SU-DHL-6 (cell line): ENCODE measurements around the gene MMP24OS.
"Not testable (repeated sequence)": the region's sequence is repeated elsewhere in the genome, so short reads cannot be mapped to it uniquely, and the experiment has no call there.

Source experiments
- H2AFZ ChIP-seq: fragments of 200-600 bp; sonication (generic); 2 replicates; pipeline ENCODE4 v1.6.1; 2014; ENCODE audit warnings: low read depth, mild to moderate bottlenecking, moderate library complexity, mixed read lengths, antibody characterized with exemption, low read length; ENCODE audit not compliant: severe bottlenecking
- H3F3A ChIP-seq: fragments of 200-600 bp; shearing (Covaris generic); 2 replicates; pipeline ENCODE4 v1.6.0; 2016; ENCODE audit warnings: antibody characterized with exemption, mild to moderate bottlenecking; ENCODE audit not compliant: insufficient read depth
- H3K27ac ChIP-seq: fragments of 200-600 bp; sonication (generic); 2 replicates; pipeline ENCODE4 v1.5.1; 2016; ENCODE audit warnings: low read depth, mild to moderate bottlenecking, low read length, moderate library complexity, mixed read lengths
- H3K27me3 ChIP-seq: fragments of 200-600 bp; sonication (generic), shearing (Covaris generic); 2 replicates; pipeline ENCODE4 v1.6.0; 2014; ENCODE audit warnings: mild to moderate bottlenecking, low read length
- H3K36me3 ChIP-seq: fragments of 200-600 bp; sonication (generic); 2 replicates; pipeline ENCODE4 v1.6.1; 2014; ENCODE audit warnings: mild to moderate bottlenecking, low read length, mixed read lengths
- H3K4me2 ChIP-seq: fragments of 300-600, 200-600 bp; shearing (Covaris generic), sonication (generic); 2 replicates; pipeline ENCODE4 v1.6.0; 2014; ENCODE audit warnings: low read length, low read depth, mild to moderate bottlenecking; ENCODE audit not compliant: poor library complexity, severe bottlenecking
- H3K4me3 ChIP-seq: fragments of 200-600 bp; sonication (generic); 2 replicates; pipeline ENCODE4 v1.5.1; 2014; ENCODE audit warnings: antibody characterized with exemption, low read length, mild to moderate bottlenecking, mixed read lengths; ENCODE audit not compliant: insufficient read depth, poor library complexity, severe bottlenecking
- H3K79me2 ChIP-seq: fragments of 200-600 bp; sonication (generic); 2 replicates; pipeline ENCODE4 v1.6.1; 2014; ENCODE audit warnings: mild to moderate bottlenecking, low read length, moderate library complexity; ENCODE audit not compliant: insufficient read depth
- H3K9ac ChIP-seq: fragments of 200-600 bp; sonication (generic); 2 replicates; pipeline ENCODE4 v1.7.0; 2014; ENCODE audit warnings: mild to moderate bottlenecking, low read length
- H3K9me2 ChIP-seq: fragments of 200-600 bp; sonication (generic); replicated peaks from 2 replicates; pipeline ENCODE4 v1.6.1; 2014; ENCODE audit warnings: low read length; ENCODE audit not compliant: insufficient read depth
- H3K9me3 ChIP-seq: fragments of 200-600 bp; sonication (generic); 2 replicates; pipeline ENCODE4 v1.6.1; 2014; ENCODE audit warnings: low read length, mixed read lengths; ENCODE audit not compliant: insufficient read depth
- H4K20me1 ChIP-seq: fragments of 200-600 bp; sonication (generic); 2 replicates; pipeline ENCODE4 v1.6.1; 2014; ENCODE audit warnings: low read depth, mild to moderate bottlenecking, antibody characterized with exemption, low read length, moderate library complexity, mixed read lengths
- EZH2phosphoT487 ChIP-seq: fragments of 200-600 bp; sonication (generic), shearing (Covaris generic); conservative IDR thresholded peaks from 2 replicates; pipeline ENCODE4 v1.6.1; 2018; ENCODE audit warnings: mild to moderate bottlenecking, antibody characterized with exemption, low read length, moderate library complexity, mixed read lengths
- TF ChIP-seq, protein P1 (sequence below): fragments of 200-600 bp; sonication (generic); IDR thresholded peaks from one replicate; pipeline ENCODE4 v1.5.1; 2017; ENCODE audit warnings: antibody characterized with exemption, mild to moderate bottlenecking, low read length, moderate library complexity; ENCODE audit not compliant: insufficient read depth, poor library complexity, severe bottlenecking

Gene MMP24OS

DNA sequence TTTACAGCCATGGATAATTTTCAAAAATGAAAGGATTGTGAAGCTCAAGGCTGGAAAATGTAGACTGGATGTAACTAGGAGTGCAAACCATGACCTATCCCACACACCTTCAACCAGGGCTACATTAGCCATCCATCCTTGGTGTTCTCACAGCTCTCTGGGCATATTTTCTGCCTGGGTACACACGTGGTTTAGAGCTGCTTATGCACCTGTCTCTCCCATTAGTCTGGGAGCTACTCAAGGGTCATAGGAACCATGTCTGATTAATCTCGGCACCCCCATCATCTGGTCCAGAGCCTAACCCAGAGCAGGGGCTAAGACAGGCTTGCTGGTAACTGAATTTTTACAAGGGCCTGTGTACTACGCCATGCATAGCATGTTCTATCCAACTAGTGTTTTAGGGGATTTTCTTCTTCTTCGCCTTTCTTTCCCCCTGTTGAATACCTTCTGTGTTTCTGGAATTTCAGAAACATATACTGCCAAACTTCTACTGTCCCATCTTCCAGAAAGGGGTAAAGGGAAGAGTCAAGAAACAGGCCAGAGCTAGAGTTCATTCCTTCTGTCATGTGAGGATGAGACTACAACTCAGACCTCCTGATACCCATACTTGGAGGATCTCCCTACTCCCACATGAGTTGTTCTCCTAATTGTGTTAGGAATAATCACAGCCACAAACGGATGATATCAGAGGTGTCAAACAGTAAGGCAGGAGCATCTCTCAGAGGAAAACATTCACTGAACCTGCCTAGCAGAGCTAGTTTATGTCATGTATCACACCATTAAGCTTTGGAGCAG is 39.7 kb upstream of the MMP24OS start:
- Histone ChIP-seq H3K4me3 (no peak overlapping the region), H3K9me2 (no peaks in the 10 kb centered on the region), H4K20me1 (no peaks in the 10 kb centered on the region), H2AFZ (no peak overlapping the region), H3K9me3 (no peaks in the 10 kb centered on the region), H3K36me3 (no peaks in the 10 kb centered on the region), H3K27me3 (no peaks in the 10 kb centered on the region), H3K27ac (no peak overlapping the region), H3F3A (no peaks in the 10 kb centered on the region), H3K4me2 (no peak overlapping the region), H3K9ac (no peak overlapping the region), H3K79me2 (no peaks in the 10 kb centered on the region)
- TF ChIP-seq EZH2phosphoT487, result no peak
- TF ChIP-seq, protein P1, sequence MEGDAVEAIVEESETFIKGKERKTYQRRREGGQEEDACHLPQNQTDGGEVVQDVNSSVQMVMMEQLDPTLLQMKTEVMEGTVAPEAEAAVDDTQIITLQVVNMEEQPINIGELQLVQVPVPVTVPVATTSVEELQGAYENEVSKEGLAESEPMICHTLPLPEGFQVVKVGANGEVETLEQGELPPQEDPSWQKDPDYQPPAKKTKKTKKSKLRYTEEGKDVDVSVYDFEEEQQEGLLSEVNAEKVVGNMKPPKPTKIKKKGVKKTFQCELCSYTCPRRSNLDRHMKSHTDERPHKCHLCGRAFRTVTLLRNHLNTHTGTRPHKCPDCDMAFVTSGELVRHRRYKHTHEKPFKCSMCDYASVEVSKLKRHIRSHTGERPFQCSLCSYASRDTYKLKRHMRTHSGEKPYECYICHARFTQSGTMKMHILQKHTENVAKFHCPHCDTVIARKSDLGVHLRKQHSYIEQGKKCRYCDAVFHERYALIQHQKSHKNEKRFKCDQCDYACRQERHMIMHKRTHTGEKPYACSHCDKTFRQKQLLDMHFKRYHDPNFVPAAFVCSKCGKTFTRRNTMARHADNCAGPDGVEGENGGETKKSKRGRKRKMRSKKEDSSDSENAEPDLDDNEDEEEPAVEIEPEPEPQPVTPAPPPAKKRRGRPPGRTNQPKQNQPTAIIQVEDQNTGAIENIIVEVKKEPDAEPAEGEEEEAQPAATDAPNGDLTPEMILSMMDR, result no peak

DNA sequence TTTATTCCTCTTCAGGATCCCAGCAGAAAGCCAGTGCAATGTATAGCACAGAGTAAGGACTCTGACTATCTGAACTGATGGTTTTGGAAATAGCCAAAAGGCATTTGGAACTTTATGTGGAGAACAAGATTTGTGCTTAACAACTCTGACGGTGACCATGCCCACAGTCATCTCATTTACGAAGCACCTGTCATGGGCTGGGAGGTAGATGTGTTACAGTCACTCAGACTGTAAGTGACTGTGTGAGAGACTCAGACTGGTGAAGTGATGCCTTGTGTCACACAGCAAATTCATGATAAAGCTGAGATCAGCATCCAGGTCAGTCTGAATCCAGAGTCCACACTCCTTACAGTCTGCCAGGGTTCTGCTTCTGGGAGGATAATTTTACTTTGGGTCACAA is 38.2 kb upstream of the MMP24OS start:
- H3K4me2 ChIP-seq, result no peak overlapping the region
- no peak overlapping the region for H3K27ac ChIP-seq
- H3K4me3 ChIP-seq, result no peak overlapping the region
- no peaks in the 10 kb centered on the region for H4K20me1 ChIP-seq
- H3F3A ChIP-seq, result no peaks in the 10 kb centered on the region
- H3K27me3 ChIP-seq, result no peaks in the 10 kb centered on the region
- H3K9ac ChIP-seq, result no peak overlapping the region
- no peaks in the 10 kb centered on the region for H3K36me3 ChIP-seq
- no peak for TF ChIP-seq EZH2phosphoT487
- no peaks in the 10 kb centered on the region for H3K9me3 ChIP-seq
- no peaks in the 10 kb centered on the region for H3K9me2 ChIP-seq
- H3K79me2 ChIP-seq, result no peaks in the 10 kb centered on the region
- H2AFZ ChIP-seq, result no peak overlapping the region

DNA sequence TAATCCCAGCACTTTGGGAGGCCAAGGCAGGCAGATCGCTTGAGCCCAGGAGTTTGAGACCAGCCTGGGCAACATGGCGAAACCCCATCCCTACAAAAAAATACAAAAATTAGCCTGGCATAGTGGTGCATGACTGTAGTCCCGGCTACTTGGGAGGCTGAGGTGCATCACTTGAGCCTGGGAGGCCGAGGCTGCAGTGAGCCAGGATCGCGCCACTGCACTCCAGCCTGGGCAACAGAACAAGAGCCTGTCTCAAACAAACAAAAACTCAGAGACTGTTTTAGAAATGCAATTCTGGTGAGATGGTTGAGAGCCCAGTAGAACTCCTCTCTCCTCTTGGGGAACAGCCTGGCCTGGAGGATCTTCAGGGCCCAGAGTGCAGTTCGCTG is 37.7 kb upstream of the MMP24OS start:
- H3K4me2 ChIP-seq, H3K9me2 ChIP-seq, H3K4me3 ChIP-seq, H4K20me1 ChIP-seq, H2AFZ ChIP-seq, H3K9ac ChIP-seq, H3K27me3 ChIP-seq, H3K27ac ChIP-seq, H3K36me3 ChIP-seq, H3K79me2 ChIP-seq, H3K9me3 ChIP-seq, H3F3A ChIP-seq: not testable (repeated sequence)

DNA sequence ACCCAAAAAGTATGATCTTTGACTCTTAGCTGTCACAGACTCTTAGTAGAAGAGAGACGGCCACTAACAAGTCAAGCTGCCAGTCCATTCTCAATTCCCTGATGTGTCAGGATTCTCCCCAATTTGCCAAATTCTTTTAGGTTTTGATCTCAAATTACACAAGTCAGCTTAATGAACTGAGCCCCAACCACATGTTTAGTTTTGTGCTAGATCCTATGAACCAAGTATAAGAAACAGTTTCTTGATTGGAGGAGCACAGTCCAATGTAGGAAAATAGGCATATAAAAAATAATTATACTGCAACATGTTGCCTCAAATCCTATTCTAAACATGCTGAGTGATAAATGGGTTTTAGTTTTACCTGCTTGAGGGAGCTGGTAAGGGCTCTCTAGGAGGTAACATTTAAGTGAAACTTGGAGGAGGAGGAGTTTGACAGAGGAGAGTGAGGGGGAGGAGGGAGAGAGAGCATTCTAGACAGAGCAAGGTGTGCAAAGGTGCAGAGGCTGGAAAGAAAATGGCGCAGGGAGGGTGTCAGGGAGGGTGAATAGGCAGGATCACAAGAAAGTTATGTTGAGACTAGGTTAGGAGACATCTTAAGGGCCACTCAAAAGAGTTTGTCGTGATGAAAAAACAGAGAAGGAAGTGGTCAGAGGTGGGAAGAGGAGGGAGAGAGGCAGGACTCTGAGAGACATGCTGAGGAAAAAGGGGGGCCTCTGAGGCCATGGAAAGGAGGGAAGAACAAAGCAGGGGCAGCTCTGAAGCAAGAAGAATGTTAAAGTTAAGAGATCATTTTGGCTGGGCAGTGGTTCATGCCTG is 37.1 kb upstream of the MMP24OS start:
- Histone ChIP-seq H3K27ac (no peak overlapping the region), H3K4me3 (no peak overlapping the region), H3K79me2 (no peaks in the 10 kb centered on the region), H3F3A (no peaks in the 10 kb centered on the region), H4K20me1 (no peaks in the 10 kb centered on the region), H2AFZ (no peak overlapping the region), H3K4me2 (no peak overlapping the region), H3K36me3 (no peaks in the 10 kb centered on the region), H3K9me3 (no peaks in the 10 kb centered on the region), H3K9me2 (no peaks in the 10 kb centered on the region), H3K9ac (no peak overlapping the region), H3K27me3 (no peaks in the 10 kb centered on the region)
- no peak for TF ChIP-seq EZH2phosphoT487
- TF ChIP-seq, protein P1, result no peak
